Colonic mucosa (tissue), 4 donors: ENCODE data around the gene AP1S2. TPM values are rescaled to one million over a fixed set of nuclear protein-coding genes. Genes with fewer than 3 reads are reported as not detected.

Experiments
- DNase-seq: peaks from one replicate; pipeline ENCODE4 v3.0.0-alpha.2; 2020
- H3K27ac ChIP-seq: fragments of 200-600 bp; one replicate; pipeline ENCODE4 v1.8.0; 2021
- H3K27me3 ChIP-seq: fragments of 200-600 bp; one replicate; pipeline ENCODE4 v1.8.0; 2021
- H3K36me3 ChIP-seq: fragments of 200-600 bp; one replicate; pipeline ENCODE4 v1.8.0; 2021
- H3K4me1 ChIP-seq: fragments of 200-600 bp; one replicate; pipeline ENCODE4 v1.8.0; 2021; ENCODE audit warnings: mild to moderate bottlenecking
- H3K4me3 ChIP-seq: fragments of 200-600 bp; one replicate; pipeline ENCODE4 v1.8.0; 2021
- H3K9ac ChIP-seq, 2 donors: one replicate each; pipeline ENCODE4 v1.7.0; 2013; ENCODE audit warnings: control low read depth in 2 of 2, low read depth in 2 of 2, low read length in 2 of 2
- H3K9me3 ChIP-seq: fragments of 200-600 bp; one replicate; pipeline ENCODE4 v1.8.0; 2021
- intact Hi-C: fragments of 100-400 bp; cut with DNase I; formaldehyde crosslinking; loops from one replicate; pipeline ENCODE4 v1.14.1; 2022
- total RNA-seq, 2 donors: library from RNA; stranded (reverse); fragmentation: NEBNext Ultra II Directional in 1 of 2; extraction: Animal tissue kit (Norgen Biotek cat#: 25700) in 1 of 2; gene quantifications; one replicate each; pipeline ENCODE4 v1.2.1, GENCODE V29; 2021
- TF ChIP-seq, protein P1 (sequence below): fragments of 200-600 bp; IDR thresholded peaks from one replicate; pipeline ENCODE4 v1.8.0; 2022; ENCODE audit warnings: antibody characterized with exemption, mild to moderate bottlenecking
- donor health status: healthy.
- donor health status: DM: no; HTN: no; CAD: no.
- donor health status: DM: no; HTN: no; CAD: no.

AP1S2 gene
- total RNA-seq, 2 donors from 2014 or later = 10.9 to 20.7 TPM

DNA sequence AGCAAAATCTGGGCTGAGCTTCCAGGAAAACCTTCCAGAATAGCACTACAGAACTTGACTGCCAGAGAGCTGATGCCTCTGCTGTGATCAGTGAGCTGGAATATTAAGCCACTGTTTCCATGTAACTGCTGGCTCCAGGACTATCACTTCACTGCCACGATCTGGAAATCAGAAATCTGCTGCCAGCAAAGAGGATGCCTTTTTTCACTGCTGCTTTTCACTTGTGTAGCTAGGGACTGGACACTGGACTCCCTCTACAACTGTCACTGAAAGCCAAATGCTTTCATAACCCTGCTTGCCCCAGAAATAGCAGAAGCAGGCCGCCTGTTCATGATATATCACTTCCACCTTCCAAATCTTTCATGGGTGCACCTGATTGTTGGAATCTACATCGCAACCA lies 9.4 kb upstream of the AP1S2 start:
- DNase-seq = no peak
- Histone ChIP-seq H3K4me3 (no peak overlapping the region), H3K9ac (no peak overlapping the region), H3K27ac (no peak overlapping the region), H3K9me3 (no peaks in the 10 kb centered on the region), H3K4me1 (no peaks in the 10 kb centered on the region), H3K36me3 (no peaks in the 10 kb centered on the region), H3K27me3 (no peaks in the 10 kb centered on the region)
- TF ChIP-seq, protein P1, sequence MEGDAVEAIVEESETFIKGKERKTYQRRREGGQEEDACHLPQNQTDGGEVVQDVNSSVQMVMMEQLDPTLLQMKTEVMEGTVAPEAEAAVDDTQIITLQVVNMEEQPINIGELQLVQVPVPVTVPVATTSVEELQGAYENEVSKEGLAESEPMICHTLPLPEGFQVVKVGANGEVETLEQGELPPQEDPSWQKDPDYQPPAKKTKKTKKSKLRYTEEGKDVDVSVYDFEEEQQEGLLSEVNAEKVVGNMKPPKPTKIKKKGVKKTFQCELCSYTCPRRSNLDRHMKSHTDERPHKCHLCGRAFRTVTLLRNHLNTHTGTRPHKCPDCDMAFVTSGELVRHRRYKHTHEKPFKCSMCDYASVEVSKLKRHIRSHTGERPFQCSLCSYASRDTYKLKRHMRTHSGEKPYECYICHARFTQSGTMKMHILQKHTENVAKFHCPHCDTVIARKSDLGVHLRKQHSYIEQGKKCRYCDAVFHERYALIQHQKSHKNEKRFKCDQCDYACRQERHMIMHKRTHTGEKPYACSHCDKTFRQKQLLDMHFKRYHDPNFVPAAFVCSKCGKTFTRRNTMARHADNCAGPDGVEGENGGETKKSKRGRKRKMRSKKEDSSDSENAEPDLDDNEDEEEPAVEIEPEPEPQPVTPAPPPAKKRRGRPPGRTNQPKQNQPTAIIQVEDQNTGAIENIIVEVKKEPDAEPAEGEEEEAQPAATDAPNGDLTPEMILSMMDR = no peak
- intact Hi-C loops = no loop called here

DNA sequence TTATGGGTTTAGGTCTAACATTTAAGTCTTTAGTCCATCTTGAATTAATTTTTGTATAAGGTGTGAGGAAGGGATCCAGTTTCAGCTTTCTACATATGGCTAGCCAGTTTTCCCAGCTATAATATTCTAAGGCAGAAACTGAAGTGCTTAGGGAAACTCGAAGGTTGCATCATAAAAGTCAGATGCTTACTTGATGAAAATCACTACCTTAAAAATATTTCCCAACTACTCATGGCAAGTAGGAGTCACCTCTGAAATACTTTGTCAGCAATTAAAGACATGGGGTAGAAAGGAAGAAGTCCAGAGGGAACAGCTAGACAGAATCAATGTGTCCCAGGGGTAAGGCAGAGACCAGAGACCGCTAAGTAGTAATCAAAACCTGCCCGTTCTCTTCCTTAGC lies 6.3 kb upstream of the AP1S2 start:
- Histone ChIP-seq H3K27ac (no peak overlapping the region), H3K27me3 (no peaks in the 10 kb centered on the region), H3K4me1 (no peaks in the 10 kb centered on the region), H3K9ac (no peak overlapping the region), H3K36me3 (no peaks in the 10 kb centered on the region), H3K4me3 (no peak overlapping the region), H3K9me3 (no peaks in the 10 kb centered on the region)
- DNase-seq = no peak
- TF ChIP-seq, protein P1 = no peak
- intact Hi-C loops = no loop called here

DNA sequence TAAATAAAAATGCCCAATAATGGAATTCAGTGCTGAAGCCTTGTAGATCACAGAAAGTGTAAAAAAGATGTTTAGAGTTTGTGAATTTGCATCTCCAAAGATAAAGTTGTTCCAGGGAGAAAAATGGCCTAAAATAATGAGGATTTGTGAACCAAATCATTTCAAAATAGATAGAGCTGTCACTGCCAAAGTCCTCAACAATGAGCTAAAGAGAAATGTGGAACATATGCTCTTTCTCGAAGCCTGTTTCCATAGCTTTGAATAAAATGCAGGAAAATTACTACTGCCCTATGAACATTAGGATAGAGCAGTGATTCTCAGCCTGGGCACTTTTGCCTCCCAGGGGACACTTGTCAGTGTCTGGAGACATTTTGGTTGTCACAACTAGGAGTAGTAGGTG lies 3.4 kb upstream of the AP1S2 start:
- TF ChIP-seq, protein P1 = no peak
- H3K9ac ChIP-seq = no peak overlapping the region
- no peaks in the 10 kb centered on the region for H3K9me3 ChIP-seq
- no peaks in the 10 kb centered on the region for H3K36me3 ChIP-seq
- no peak for DNase-seq
- H3K27me3 ChIP-seq = no peaks in the 10 kb centered on the region
- no peak overlapping the region for H3K4me3 ChIP-seq
- no peak overlapping the region for H3K27ac ChIP-seq
- intact Hi-C loops = no loop called here
- peaks cover 4% of the 10 kb centered on the region for H3K4me1 ChIP-seq

DNA sequence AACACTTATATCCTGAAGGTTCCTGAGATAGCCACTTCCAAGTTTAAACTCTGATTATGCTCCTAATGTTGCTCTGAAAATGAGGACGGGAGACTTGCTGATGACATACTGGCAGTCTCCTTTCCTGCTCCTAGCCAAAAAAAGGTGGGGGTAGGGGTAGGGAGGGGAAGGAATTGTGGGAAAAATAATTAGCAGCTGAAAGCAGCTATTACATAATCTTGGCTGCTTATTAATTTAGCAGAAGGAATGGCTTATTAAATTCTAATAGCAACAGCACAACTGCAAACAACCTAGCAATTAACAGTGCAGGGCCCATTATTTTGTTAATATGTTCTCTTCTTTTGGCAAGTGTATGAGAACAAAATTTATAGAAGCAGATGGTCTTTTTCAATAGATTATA lies 2.0 kb upstream of the AP1S2 start:
- Histone ChIP-seq H3K4me3 (no peak overlapping the region), H3K4me1 (peaks cover 4% of the 10 kb centered on the region), H3K9ac (no peak overlapping the region), H3K9me3 (no peaks in the 10 kb centered on the region), H3K36me3 (no peaks in the 10 kb centered on the region), H3K27me3 (no peaks in the 10 kb centered on the region), H3K27ac (no peak overlapping the region)
- intact Hi-C loops = no loop called here
- no peak for DNase-seq
- TF ChIP-seq, protein P1 = no peak

DNA sequence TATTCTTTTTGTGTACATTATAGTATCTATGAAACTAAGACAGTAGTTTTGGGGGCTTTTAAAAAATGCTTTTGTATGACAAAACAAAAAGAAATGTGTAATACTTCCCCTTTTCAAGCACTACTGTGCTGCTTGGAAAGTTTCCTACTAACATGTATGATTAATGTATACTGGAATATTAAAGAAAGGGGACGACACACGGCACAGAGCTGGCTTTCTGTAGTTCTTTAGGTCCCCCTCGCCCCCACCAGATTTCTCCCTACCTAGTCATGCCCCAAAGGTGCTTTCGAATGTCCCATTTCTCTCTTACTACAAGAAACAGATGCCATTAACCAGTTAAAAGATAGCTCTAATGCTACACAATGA lies 1.6 kb upstream of the AP1S2 start:
- no peak overlapping the region for H3K9ac ChIP-seq
- peaks cover 4% of the 10 kb centered on the region for H3K4me1 ChIP-seq
- intact Hi-C loops = no loop called here
- H3K4me3 ChIP-seq = no peak overlapping the region
- H3K9me3 ChIP-seq = no peaks in the 10 kb centered on the region
- H3K36me3 ChIP-seq = no peaks in the 10 kb centered on the region
- TF ChIP-seq, protein P1 = no peak
- no peaks in the 10 kb centered on the region for H3K27me3 ChIP-seq
- no peak overlapping the region for H3K27ac ChIP-seq
- DNase-seq = no peak
